LHCN-M2 (cell line): ENCODE data around the gene CADM1. TPM values are rescaled to one million over a fixed set of nuclear protein-coding genes. Genes with fewer than 3 reads are reported as not detected.

Experiments
- DNase-seq: peaks from one replicate; pipeline ENCODE4 v3.0.0-alpha.2; 2012; ENCODE audit warnings: low read depth
- total RNA-seq: library from RNA; depleted of rRNA; stranded (reverse); fragments of >200 nt; gene quantifications from 2 replicates; pipeline ENCODE4 v1.2.3, GENCODE V29; 2014

The CADM1 gene
- total RNA-seq, 1 experiment from 2014 or later: 0.69 TPM

- no peak for DNase-seq
Observed at GRCh38 chr11:115124786-115125185, 379.4 kb downstream of the CADM1 start.

DNA sequence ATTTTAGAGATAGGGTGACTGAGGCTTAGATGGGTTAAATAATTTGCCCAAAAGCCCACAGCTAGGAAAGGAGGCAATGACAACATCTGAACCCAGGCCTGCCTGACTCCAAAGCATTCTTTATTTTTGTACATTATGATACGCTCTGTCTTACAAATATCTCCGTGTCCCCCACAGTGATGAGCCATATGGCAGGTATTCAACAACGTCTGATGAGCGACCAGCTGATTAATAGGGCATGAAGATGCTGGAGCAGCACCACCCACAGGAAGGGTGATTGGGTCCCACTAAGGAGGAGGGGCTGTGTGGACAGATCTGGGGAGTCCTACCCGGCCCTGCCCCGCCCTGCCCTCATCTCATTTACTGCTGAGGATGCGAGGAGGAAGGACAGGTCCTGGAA is 380.6 kb downstream of the CADM1 start:
- no peak for DNase-seq

DNA sequence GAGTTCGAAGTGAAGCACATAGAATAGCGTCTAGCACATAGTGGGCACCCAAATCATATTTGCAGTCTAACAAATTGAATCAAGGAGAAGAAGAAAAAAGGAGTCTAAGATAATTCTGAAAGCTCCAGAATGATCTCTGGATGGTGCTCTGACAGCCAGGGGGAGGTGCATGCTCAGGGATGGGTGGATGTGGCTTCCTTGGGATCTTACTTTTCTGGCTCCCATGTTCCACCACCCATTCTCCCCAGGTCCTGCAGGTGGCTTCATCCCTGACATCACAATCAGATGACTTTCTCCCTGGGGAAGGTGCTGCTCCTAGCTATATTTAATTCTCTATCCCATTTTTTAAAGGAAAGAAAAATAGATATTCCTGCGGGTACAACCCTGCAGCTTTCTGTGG is 381.9 kb downstream of the CADM1 start:
- no peak for DNase-seq
